Caco-2 (cell line): ENCODE results near the gene GUCY2C. TPM values are rescaled to one million over a fixed set of nuclear protein-coding genes. Genes with fewer than 3 reads are reported as not detected.

ENCODE experiments used
- BruUV-seq: library from RNA; stranded (reverse); fragments of 400-500 nt; replicated peaks from 2 replicates; lab custom pipeline; 2021; lab: Mats Ljungman, UMichigan
- CTCF ChIA-PET: fragments of 300-600 bp; sonication (Branson Sonifier 250); formaldehyde crosslinking; loops from one replicate; lab custom pipeline; 2022; ENCODE audit warnings: antibody characterized with exemption; lab: Charles Lee
- POLR2A ChIA-PET: fragments of 300-600 bp; sonication (Branson Sonifier 250); formaldehyde crosslinking; loops from one replicate; lab custom pipeline; 2022; ENCODE audit warnings: antibody characterized with exemption; lab: Charles Lee
- DNase-seq, 2 experiments: peaks; one replicate each; pipeline versions ENCODE4 v3.0.0 to v3.0.0-alpha.2; 2020 to 2022
- H3K27me3 ChIP-seq: replicated peaks from 2 replicates; pipeline ENCODE4 v1.6.0; 2011; ENCODE audit warnings: low read length; ENCODE audit not compliant: control insufficient read depth, insufficient read depth
- H3K36me3 ChIP-seq: 2 replicates; pipeline ENCODE4 v1.5.1; 2011; ENCODE audit warnings: low read length; ENCODE audit not compliant: control insufficient read depth, insufficient read depth
- H3K4me1 ChIP-seq: fragments of 250-450 bp; sonication (Bioruptor Pico); 2 replicates; pipeline ENCODE4 v1.5.1; 2020; ENCODE audit warnings: mild to moderate bottlenecking
- H3K4me3 ChIP-seq: 2 replicates; pipeline ENCODE4 v1.5.1; 2011; ENCODE audit warnings: low read depth, mild to moderate bottlenecking, control low read depth, low read length
- H3K9me3 ChIP-seq: fragments of 250-450 bp; sonication (Bioruptor Pico); 2 replicates; pipeline ENCODE4 v1.5.1; 2020; ENCODE audit warnings: mild to moderate bottlenecking, moderate library complexity
- H3K27ac Mint-ChIP-seq: one replicate; pipeline ENCODE4 v1.8.0; 2022; ENCODE audit warnings: mixed read lengths; ENCODE audit not compliant: unreplicated experiment
- H3K27me3 Mint-ChIP-seq: one replicate; pipeline ENCODE4 v1.8.0; 2022; ENCODE audit warnings: mixed read lengths; ENCODE audit not compliant: insufficient read depth, unreplicated experiment
- H3K36me3 Mint-ChIP-seq: one replicate; pipeline ENCODE4 v1.8.0; 2022; ENCODE audit warnings: mild to moderate bottlenecking, mixed read lengths; ENCODE audit not compliant: insufficient read depth, unreplicated experiment
- H3K4me1 Mint-ChIP-seq: one replicate; pipeline ENCODE4 v1.8.0; 2022; ENCODE audit warnings: low read depth, mixed read lengths; ENCODE audit not compliant: unreplicated experiment
- H3K4me3 Mint-ChIP-seq: one replicate; pipeline ENCODE4 v1.8.0; 2022; ENCODE audit warnings: mild to moderate bottlenecking, moderate library complexity, mixed read lengths; ENCODE audit not compliant: unreplicated experiment
- H3K9me3 Mint-ChIP-seq: one replicate; pipeline ENCODE4 v1.8.0; 2022; ENCODE audit warnings: mixed read lengths; ENCODE audit not compliant: unreplicated experiment
- CTCF ChIP-seq, 2 experiments: fragments of 200-600 bp in 1 of 2; IDR thresholded peaks; 1 replicate in 1 of 2; 2 replicates in 1 of 2; pipeline versions ENCODE4 v1.5.1 to v1.8.0; 2011 to 2022; ENCODE audit warnings: antibody characterized with exemption in 1 of 2, control low read depth in 1 of 2, inconsistent platforms in 1 of 2, low read depth in 1 of 2, low read length in 1 of 2, mild to moderate bottlenecking in 1 of 2, moderate library complexity in 1 of 2; ENCODE audit not compliant: insufficient read depth in 1 of 2, severe bottlenecking in 1 of 2, unreplicated experiment in 1 of 2
- intact Hi-C: fragments of 100-400 bp; cut with micrococcal nuclease; formaldehyde crosslinking; loops from one replicate; pipeline ENCODE4 v1.10.0; 2022; ENCODE audit not compliant: unreplicated experiment
- total RNA-seq: library from RNA; stranded (reverse); gene quantifications from 2 replicates; pipeline ENCODE4 v1.2.3, GENCODE V29; 2022

GUCY2C gene
- total RNA-seq, 1 experiment from 2014 or later = 2.4 TPM

DNA sequence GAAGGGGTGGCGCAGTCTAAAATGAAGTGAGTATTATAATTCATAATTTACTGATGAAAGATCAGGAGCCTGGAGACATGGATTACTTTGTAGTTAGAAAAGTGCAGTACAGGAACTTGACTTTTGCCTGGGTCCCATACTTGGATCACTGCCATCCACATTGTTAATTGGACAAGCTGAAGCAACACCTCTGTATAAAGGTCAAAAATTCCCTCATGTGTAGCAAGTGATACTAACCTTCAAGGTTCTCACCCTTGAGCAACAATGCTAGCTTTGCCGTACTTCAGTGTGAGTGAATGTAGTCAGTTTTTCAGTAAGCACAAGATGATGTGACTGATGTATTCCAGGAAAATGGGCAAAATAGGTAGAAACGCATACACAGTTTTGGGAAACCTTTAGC is 84.1 kb downstream of the GUCY2C start:
- BruUV-seq = no TSS peak
- Histone ChIP-seq H3K27me3 (no peaks in the 10 kb centered on the region), H3K36me3 (no peaks in the 10 kb centered on the region), H3K4me1 (0 out of 2 replicates have a peak, but pooled peaks cover 6% of the 10 kb centered on the region), H3K4me3 (no peak overlapping the region), H3K9me3 (peaks cover 6% of the 10 kb centered on the region; the same call in 1 of the 2 replicates)
- Mint-ChIP-seq H3K27ac (no peak overlapping the region), H3K4me3 (no peak overlapping the region), H3K9me3 (peaks cover 47% of the 10 kb centered on the region), H3K27me3 (no peaks in the 10 kb centered on the region), H3K36me3 (no peaks in the 10 kb centered on the region), H3K4me1 (no peaks in the 10 kb centered on the region)
- DNase-seq = no peak
- ChIA-PET CTCF (no interaction called here), POLR2A (no interaction called here)
- intact Hi-C loops = no loop called here
- TF ChIP-seq CTCF (IDR thresholded peaks at IDR 0.05; ENCODE audit: insufficient read depth in 1 of 2, low read depth in 1 of 2, low read length in 1 of 2, severe bottlenecking in 1 of 2, unreplicated experiment in 1 of 2) = no peak

DNA sequence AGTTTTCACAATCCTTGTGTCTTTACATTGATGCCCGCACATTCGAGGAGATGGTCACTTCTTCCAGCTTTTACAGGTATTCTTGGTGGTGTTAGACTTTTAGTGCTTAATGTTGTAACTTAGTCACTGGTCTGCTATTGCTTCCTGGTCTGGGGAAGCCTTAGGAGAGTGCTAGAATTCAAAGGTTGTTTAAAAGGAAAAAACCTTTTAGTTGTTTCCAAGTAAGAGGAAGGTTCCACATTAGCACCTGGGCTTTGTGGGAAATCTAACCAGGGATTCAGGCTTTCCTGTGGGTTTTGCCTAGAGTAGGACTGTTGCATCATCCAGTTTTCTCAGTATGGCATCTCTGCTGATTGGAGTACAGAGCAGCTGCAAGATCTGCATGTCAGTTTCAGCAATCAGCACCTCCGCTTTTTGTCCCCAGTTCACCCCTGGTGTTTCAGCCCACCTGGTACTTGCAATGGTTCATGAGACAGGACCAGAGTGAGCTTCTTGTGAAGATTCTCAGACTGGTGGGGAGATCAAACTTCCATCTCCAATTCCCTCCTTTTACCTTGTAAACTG is 84.7 kb downstream of the GUCY2C start:
- intact Hi-C loops = no loop called here

GRCh38 chr12:14607568-14607967 is 88.8 kb downstream of the GUCY2C start:
- Histone ChIP-seq H3K4me1 (0 out of 2 replicates have a peak, but pooled peaks cover 6% of the 10 kb centered on the region), H3K27me3 (no peaks in the 10 kb centered on the region), H3K36me3 (no peaks in the 10 kb centered on the region), H3K4me3 (no peak overlapping the region), H3K9me3 (peaks cover 40% of the 10 kb centered on the region)
- Mint-ChIP-seq H3K27me3 (no peaks in the 10 kb centered on the region), H3K4me1 (no peaks in the 10 kb centered on the region), H3K9me3 (peaks cover 91% of the 10 kb centered on the region), H3K36me3 (no peaks in the 10 kb centered on the region), H3K4me3 (no peak overlapping the region), H3K27ac (no peak overlapping the region)
- no peak for TF ChIP-seq CTCF (IDR thresholded peaks at IDR 0.05; ENCODE audit: insufficient read depth in 1 of 2, low read depth in 1 of 2, low read length in 1 of 2, severe bottlenecking in 1 of 2, unreplicated experiment in 1 of 2)
- no peak for DNase-seq
- BruUV-seq = no TSS peak
- ChIA-PET CTCF (no interaction called here), POLR2A (no interaction called here)
- intact Hi-C loops = no loop called here

More for the DNA sequence above, 84.7 kb downstream of the GUCY2C start:
- H3K9me3 Mint-ChIP-seq = peaks cover 53% of the 10 kb centered on the region
- no peak overlapping the region for H3K4me3 ChIP-seq
- H3K9me3 ChIP-seq = peaks cover 10% of the 10 kb centered on the region; the same call in 1 of the 2 replicates
- TF ChIP-seq CTCF (IDR thresholded peaks at IDR 0.05; ENCODE audit: insufficient read depth in 1 of 2, low read depth in 1 of 2, low read length in 1 of 2, severe bottlenecking in 1 of 2, unreplicated experiment in 1 of 2) = no peak
- H3K4me1 Mint-ChIP-seq = no peaks in the 10 kb centered on the region
- no peaks in the 10 kb centered on the region for H3K27me3 Mint-ChIP-seq
- ChIA-PET POLR2A (no interaction called here), CTCF (no interaction called here)
- H3K4me3 Mint-ChIP-seq = no peak overlapping the region
- H3K36me3 Mint-ChIP-seq = no peaks in the 10 kb centered on the region
- H3K36me3 ChIP-seq = no peaks in the 10 kb centered on the region
- H3K4me1 ChIP-seq = 0 out of 2 replicates have a peak, but pooled peaks cover 6% of the 10 kb centered on the region
- BruUV-seq = no TSS peak
- no peak overlapping the region for H3K27ac Mint-ChIP-seq
- H3K27me3 ChIP-seq = no peaks in the 10 kb centered on the region
- no peak for DNase-seq
